Dermis microvascular lymphatic vessel endothelial cell (primary cell): ENCODE results near the gene ENDOG. TPM values are rescaled to one million over a fixed set of nuclear protein-coding genes. Genes with fewer than 3 reads are reported as not detected.

Source experiments
- DNase-seq, 2 donors: peaks; one replicate each; pipeline versions ENCODE4 v3.0.0 to v3.0.0-alpha.2; 2010; ENCODE audit warnings: low read depth in 2 of 2
- total RNA-seq: library from RNA; depleted of rRNA; stranded (reverse); fragments of >200 nt; gene quantifications from 2 replicates; pipeline ENCODE4 v1.2.1, GENCODE V29; 2014

The ENDOG gene
- total RNA-seq, 1 donor from 2014 or later, result 24.6 TPM

- DNase-seq, result no peak
Measured at GRCh38 chr9:128800061-128800460, 18.2 kb upstream of the ENDOG start.

DNA sequence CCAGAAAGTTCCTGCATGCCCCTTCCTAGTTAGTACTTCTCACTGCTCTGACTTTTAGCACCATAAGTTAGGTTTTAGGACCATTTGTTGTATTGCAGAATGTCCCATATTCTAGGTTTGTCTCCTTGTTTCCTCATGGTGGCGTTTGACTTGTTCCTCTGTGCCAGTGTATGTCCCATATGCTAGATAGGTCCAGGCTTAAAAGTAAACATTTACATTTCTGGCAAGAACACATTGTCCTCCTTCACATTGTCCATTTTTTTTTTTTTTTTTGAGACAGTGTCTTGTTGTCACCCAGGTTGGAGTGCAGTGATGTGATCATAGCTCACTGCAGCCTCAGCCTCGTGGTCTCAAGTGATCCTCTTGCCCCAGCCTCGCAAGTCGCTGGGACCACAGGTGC is 15.8 kb upstream of the ENDOG start:
- no peak for DNase-seq

DNA sequence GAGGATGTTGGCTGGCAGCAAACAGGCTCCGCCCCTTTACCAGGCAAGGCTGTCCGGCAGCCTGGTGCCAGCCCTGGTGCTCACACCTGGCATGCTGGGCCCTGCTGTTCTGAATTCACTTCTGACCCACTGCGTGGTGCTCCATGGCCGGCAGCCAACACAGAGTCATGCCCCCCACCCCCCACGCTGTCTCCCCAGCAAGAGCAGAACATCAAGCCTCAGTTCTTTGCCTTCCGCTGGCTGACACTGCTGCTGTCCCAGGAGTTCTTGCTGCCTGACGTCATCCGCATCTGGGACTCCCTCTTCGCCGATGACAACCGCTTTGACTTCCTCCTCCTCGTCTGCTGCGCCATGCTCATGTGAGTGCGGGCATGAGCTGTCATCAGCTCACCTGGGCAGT is 12.6 kb upstream of the ENDOG start:
- no peak for DNase-seq

DNA sequence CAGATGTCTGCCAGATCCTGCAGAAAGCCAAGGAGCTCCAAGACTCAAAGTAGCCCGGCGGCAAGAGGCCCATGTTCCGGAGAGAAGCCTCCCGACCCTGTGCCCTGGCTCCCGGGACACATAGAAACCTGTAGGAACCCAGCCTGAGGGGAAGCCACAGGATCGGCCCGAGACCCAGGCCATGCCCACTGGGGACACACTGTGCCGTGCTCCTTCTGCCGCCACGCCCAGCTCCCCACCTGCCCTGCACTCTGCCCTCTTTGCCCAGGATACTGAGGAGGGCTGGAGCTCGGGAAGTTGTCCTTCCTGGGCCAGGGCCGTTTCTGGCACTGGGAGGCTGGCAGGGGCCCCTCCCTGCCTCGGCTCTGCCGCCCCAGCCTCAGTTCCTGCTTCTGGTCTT is 10.5 kb upstream of the ENDOG start:
- DNase-seq, result no peak

DNA sequence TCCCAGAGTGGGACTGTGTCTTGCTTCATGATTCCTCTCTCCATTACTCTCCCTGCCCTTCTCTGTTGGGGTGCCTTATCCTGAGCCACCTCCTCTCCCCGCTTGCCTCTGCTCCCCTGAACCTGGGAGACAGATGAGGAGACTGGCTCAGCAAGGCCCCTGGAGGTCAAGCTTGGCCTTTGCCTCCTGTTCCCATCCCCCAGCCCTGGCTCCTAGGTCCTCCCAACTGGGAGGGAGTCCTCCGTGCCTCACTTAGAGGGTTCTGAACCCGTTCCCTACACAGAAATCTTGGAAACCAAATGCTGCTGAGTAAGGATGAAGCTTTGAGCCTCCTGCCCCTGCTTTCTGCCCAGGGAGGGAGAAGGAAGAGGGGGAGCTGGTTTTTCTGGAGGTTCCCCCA is 9.8 kb upstream of the ENDOG start:
- DNase-seq, result no peak

DNA sequence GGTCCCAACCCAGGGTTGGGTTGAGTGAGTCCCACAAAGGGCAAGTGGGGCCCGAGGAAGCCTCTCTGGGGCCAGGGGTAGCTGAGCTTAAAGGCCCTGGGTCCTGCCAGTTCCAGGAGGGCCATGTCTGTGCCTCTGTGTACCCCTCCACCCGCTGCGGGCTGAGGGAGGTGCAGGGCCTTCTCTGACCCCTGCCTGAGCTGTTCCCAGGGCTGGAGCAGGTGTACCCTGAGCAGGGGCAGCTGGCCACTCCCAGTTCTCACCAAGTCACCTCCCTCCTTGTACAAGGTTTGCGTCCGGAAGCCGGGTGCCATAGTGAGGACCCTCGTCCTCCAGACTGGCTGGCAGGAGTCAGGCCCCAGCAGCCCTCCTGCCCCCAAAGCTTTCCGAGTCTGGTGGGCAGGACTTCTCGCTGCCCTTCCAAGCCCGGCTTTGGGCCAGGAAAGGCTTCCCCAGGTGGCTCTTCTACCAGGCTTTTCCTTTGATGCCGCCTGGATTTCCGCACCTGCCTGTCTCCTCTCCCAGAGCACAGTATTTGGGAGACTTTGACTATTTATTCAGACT is 9.2 kb upstream of the ENDOG start:
- DNase-seq, result no peak

- DNase-seq, result no peak
Measured at GRCh38 chr9:128809831-128810230, 8.5 kb upstream of the ENDOG start.

- no peak for DNase-seq
Measured at GRCh38 chr9:128810873-128811272, 7.4 kb upstream of the ENDOG start.

DNA sequence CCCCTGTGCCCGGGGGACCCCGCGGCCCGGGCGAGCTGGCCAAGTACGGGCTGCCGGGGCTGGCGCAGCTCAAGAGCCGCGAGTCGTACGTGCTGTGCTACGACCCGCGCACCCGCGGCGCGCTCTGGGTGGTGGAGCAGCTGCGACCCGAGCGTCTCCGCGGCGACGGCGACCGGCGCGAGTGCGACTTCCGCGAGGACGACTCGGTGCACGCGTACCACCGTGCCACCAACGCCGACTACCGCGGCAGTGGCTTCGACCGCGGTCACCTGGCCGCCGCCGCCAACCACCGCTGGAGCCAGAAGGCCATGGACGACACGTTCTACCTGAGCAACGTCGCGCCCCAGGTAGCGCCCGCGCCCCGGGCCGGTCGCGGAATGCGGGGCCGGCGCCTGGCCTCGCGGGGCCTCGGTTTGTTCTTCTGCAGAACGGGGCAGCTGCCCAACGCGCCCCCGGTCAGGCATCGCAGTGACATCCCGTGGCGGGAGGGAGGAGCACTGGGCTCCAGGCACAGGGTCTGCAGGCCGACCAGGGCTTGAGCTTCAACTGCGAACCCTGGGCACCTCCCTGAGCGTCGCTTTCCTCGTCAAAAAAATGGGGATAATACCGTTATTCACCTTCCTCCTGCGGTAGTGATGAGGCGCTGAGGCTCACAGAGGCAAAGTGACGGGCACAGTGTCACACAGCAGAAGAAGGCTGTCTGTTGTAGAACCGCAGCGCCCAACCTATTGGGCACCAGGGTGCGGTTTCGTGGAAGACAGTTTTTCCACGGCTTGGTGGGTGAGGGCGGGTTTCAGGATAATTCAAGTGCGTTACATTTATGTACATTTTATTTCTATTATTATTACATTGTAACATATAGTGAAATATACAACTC is 777 bp downstream of the ENDOG start:
- DNase-seq, result peak in 1 of 2 donors; percentile 38

GRCh38 chr9:128819716-128820664 is 1.7 kb downstream of the ENDOG start:
- DNase-seq, result no peak

GRCh38 chr9:128820665-128821583 is 2.6 kb downstream of the ENDOG start:
- no peak for DNase-seq

GRCh38 chr9:128821584-128822406 is 3.5 kb downstream of the ENDOG start:
- no peak for DNase-seq

- no peak for DNase-seq
Measured at GRCh38 chr9:128822407-128823042, 4.2 kb downstream of the ENDOG start.

- no peak for DNase-seq
Measured at GRCh38 chr9:128823362-128823902, 5.1 kb downstream of the ENDOG start.

DNA sequence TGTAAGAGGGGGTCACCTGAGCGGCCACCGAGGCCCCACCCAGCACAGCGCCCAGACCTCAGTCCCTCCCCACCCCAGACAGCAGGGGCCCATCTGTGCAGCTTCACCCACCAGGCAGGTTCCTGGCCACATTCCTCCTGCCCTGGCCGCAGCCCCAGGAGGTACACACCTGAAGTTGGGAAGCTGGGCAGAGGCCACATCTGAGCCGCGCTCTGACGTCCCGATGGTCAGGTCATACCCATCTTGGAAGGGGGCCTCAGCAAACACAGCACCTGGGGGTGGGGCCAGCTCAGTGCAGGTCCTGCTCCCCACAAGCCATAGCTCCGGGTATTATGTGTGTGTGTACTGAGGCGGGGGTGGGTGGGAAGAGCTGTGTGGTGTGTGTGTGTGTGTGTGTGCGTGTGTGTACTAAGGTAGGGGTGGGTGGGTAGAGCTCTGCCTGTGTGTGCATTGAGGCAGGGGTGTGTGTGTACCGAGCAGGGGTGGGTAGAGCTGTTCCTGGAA is 5.7 kb downstream of the ENDOG start:
- no peak for DNase-seq

- no peak for DNase-seq
Measured at GRCh38 chr9:128824911-128825310, 6.6 kb downstream of the ENDOG start.

GRCh38 chr9:128825923-128826700 is 7.8 kb downstream of the ENDOG start:
- DNase-seq, result no peak

DNA sequence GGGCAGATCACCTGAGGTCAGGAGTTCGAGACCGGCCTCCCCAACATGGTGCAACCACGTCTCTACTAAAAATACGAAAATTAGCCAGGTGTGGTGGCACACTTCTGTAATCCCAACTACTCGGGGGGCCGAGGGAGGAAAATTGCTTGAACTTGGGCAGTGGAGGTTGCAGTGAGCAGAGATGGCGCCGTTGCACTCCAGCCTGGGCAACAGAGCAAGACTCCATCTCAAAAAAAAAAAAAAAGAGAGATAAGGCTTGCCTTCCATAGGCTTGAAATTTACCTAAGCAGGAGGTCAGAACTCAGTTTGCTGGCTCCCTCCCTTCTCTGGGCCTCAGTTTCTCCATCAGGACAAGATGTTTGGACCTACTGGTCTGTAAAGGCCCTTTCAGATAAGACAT is 10.0 kb downstream of the ENDOG start:
- DNase-seq, result no peak
